Aorta (tissue), 5 donors: Measurements from ENCODE around the gene OVCA2. TPM values are rescaled to one million over a fixed set of nuclear protein-coding genes. Genes with fewer than 3 reads are reported as not detected.

Experiments
- ATAC-seq: fragments of 200-7000 bp; cut with Tn5 transposase; one replicate; pipeline ENCODE4 v1.9.1; 2022; ENCODE audit warnings: moderate library complexity; ENCODE audit not compliant: low FRiP score
- DNase-seq, 2 donors: peaks; one replicate each; pipeline ENCODE4 v3.0.0-alpha.2; 2020
- H3K27ac ChIP-seq, 2 donors: one replicate each; pipeline ENCODE4 v1.5.1; 2013; ENCODE audit warnings: low read length in 2 of 2, mild to moderate bottlenecking in 2 of 2, moderate library complexity in 2 of 2, control low read depth in 1 of 2, inconsistent platforms in 1 of 2, low read depth in 1 of 2
- H3K27me3 ChIP-seq, 2 donors: one replicate each; pipeline ENCODE4 v1.6.1; 2013; ENCODE audit warnings: control low read depth in 1 of 2, low read length in 1 of 2, mild to moderate bottlenecking in 1 of 2, moderate library complexity in 1 of 2; ENCODE audit not compliant: insufficient read depth in 2 of 2, control insufficient read depth in 1 of 2
- H3K36me3 ChIP-seq, 2 donors: one replicate each; pipeline ENCODE4 v1.6.1; 2013; ENCODE audit warnings: control low read depth in 1 of 2, low read length in 1 of 2, mild to moderate bottlenecking in 1 of 2; ENCODE audit not compliant: insufficient read depth in 2 of 2, control insufficient read depth in 1 of 2
- H3K4me1 ChIP-seq, 2 donors: one replicate each; pipeline ENCODE4 v1.6.1; 2013; ENCODE audit warnings: low read length in 2 of 2, control low read depth in 1 of 2, mild to moderate bottlenecking in 1 of 2, moderate library complexity in 1 of 2; ENCODE audit not compliant: insufficient read depth in 2 of 2, control insufficient read depth in 1 of 2
- H3K4me3 ChIP-seq, 2 donors: one replicate each; pipeline ENCODE4 v1.5.1; 2013; ENCODE audit warnings: low read length in 2 of 2, control low read depth in 1 of 2, mild to moderate bottlenecking in 1 of 2
- H3K9me3 ChIP-seq: one replicate; pipeline ENCODE4 v1.6.1; 2013; ENCODE audit warnings: mild to moderate bottlenecking, low read length; ENCODE audit not compliant: control insufficient read depth
- WGBS, 2 donors: extraction: QIAGEN DNeasy Blood & Tissue Kit; methylation state at CpG; one replicate each; pipeline ENCODE4 v1.1.7; 2013; 5-methylcytosine and 5-hydroxymethylcytosine counted together
- intact Hi-C, 2 donors: fragments of 100-400 bp; cut with DNase I; formaldehyde crosslinking; loops; one replicate each; pipeline versions ENCODE4 v1.14.2 to v1.15.0; 2022
- polyA plus RNA-seq, 2 donors: library from polyadenylated mRNA; stranded (reverse); fragments of 200-250 nt; gene quantifications; one replicate each; pipeline ENCODE4 v1.2.3, GENCODE V29; 2013
- total RNA-seq, 2 donors: library from RNA; stranded (reverse); fragmentation: NEBNext Ultra II Directional; extraction: Animal tissue kit (Norgen Biotek cat#: 25700); gene quantifications; one replicate each; pipeline ENCODE4 v1.2.1, GENCODE V29; 2021
- donor health status: healthy with polysubstance abuse.
- donor health status: Bipolar disorder and iron deficiency.
- donor health status: DM: no; HTN: no; CAD: no.
- donor health status: DM: no; HTN: no; CAD: no.
- donor health status: DM: yes; HTN: yes; CAD: no.

Gene OVCA2
- total and polyA plus RNA-seq, 4 donors: 14.2 to 54.0 (median 20.0) TPM

- intact Hi-C loops: no loop called here
- Histone ChIP-seq H3K27me3 (no peaks in the 10 kb centered on the region), H3K4me1 (no peaks in the 10 kb centered on the region), H3K4me3 (no peak overlapping the region), H3K36me3 (no peaks in the 10 kb centered on the region), H3K27ac (no peak overlapping the region), H3K9me3 (no peaks in the 10 kb centered on the region)
- WGBS, 2 donors: 81 to 83% methylated on average over 13 of the region's 13 CpGs
- DNase-seq (peak in 1 of 2 donors; percentile 42), ATAC-seq (no peak)
Measured at GRCh38 chr17:2070241-2071023, 28.6 kb downstream of the OVCA2 start.

DNA sequence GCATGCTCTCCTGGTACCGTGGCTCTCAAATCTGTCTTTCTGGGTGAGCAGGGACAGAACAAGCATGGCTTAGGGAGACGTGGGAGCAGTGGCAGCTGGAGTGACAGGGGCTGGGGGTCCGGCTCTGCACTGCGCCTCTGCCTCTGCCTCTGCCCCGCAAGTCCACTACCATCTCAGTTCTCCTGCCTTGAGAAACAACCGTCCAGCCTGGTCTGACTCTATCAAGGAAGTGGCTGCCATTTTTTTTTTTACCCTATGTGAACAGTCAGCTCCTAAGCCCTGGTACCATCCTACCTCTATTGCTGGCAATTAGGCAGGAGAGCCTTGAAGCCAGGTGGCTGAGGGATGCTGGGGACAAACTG is 29.2 kb downstream of the OVCA2 start:
- Histone ChIP-seq H3K4me3 (no peak overlapping the region), H3K27me3 (no peaks in the 10 kb centered on the region), H3K27ac (no peak overlapping the region), H3K36me3 (no peaks in the 10 kb centered on the region), H3K9me3 (no peaks in the 10 kb centered on the region), H3K4me1 (no peaks in the 10 kb centered on the region)
- DNase-seq (peak in 1 of 2 donors; percentile 36), ATAC-seq (no peak)
- intact Hi-C loops: no loop called here
- WGBS, 2 donors: 86 to 88% methylated on average over 6 of the region's 6 CpGs

DNA sequence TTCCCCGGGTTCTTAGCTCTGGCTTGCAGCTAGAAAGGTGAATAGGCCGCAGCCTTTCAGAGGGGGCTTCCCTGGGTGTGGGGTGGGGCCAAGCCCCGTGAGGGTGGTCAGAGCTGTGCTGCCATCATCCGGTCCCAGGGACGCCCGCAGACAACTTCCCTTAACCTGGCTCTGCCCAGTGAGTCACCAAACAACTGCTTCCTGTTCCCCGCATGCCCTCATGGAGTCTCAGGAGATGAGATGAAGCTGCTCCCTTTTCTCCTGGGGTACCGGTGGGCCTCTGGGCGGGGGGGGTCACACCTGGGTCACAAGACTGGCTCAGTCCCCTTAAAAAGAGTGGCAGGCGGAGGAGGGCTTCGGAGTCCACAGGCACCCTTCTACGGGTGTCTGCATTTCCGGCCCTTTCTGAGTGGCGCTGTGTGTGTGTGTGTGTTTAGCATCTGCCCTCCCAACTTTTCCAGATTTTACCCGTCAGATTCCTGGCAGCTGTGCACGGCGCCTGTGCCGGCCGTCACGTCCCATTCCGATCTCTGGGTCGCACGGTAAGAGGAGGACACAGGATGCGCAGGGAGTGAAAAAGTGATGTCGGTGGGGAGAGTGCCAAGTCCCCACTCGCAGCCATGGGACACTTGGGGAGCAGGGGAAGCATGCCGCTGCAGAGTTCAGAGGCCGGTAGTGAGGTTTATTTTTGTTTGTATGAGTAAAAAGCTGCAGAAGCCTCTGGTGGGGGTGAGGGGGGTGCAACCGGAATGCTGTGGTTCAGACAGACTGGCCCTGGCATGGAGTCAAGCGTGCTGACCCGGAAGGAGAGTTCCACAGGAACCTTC is 29.8 kb downstream of the OVCA2 start:
- no peaks in the 10 kb centered on the region for H3K27me3 ChIP-seq
- ATAC-seq (no peak), DNase-seq (peak in 1 of 2 donors; percentile 47)
- no peak overlapping the region for H3K4me3 ChIP-seq
- intact Hi-C loops: no loop called here
- H3K9me3 ChIP-seq: no peaks in the 10 kb centered on the region
- 78 to 80% methylated on average over 31 of the region's 31 CpGs for WGBS, 2 donors
- H3K4me1 ChIP-seq: no peaks in the 10 kb centered on the region
- no peak overlapping the region for H3K27ac ChIP-seq
- H3K36me3 ChIP-seq: no peaks in the 10 kb centered on the region

DNA sequence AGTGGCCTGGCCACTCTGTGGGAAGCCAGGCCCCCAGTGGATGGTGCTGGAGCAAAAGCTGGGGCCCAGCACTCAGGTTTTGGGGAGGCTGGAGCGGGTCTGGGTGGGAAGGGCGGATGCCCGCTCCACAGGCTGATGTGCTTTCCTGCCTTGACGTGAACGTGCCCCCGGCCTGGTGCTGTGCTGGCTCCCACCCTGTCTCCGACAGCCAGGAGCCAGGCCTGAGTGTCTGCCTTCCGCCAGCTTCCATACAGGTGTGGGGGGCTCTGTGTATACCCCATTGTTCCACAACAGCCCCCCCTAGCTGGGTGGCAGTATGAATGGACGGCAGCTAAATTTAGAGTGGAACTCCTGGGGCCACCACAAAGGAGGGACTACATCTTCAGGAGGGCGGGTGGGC is 33.1 kb downstream of the OVCA2 start:
- intact Hi-C loops: no loop called here
- WGBS, 2 donors: 80 to 84% methylated on average over 10 of the region's 10 CpGs
- Histone ChIP-seq H3K4me1 (no peaks in the 10 kb centered on the region), H3K27me3 (no peaks in the 10 kb centered on the region), H3K36me3 (peaks cover 3% of the 10 kb centered on the region in 2 donors), H3K4me3 (no peak overlapping the region), H3K9me3 (no peaks in the 10 kb centered on the region), H3K27ac (no peak overlapping the region)
- ATAC-seq (no peak), DNase-seq (no peak)

- no peaks in the 10 kb centered on the region for H3K27me3 ChIP-seq
- peak in 1 of 2 donors; percentile 63 for DNase-seq
- no peak overlapping the region for H3K4me3 ChIP-seq
- no peaks in the 10 kb centered on the region for H3K4me1 ChIP-seq
- no peaks in the 10 kb centered on the region for H3K9me3 ChIP-seq
- peak; percentile 64 for ATAC-seq
- intact Hi-C loops: no loop called here
- no peak overlapping the region for H3K27ac ChIP-seq
- WGBS, 2 donors: 82 to 84% methylated on average over 13 of the region's 13 CpGs
- peaks cover 3% of the 10 kb centered on the region in 2 donors for H3K36me3 ChIP-seq
Measured at GRCh38 chr17:2075336-2076086, 33.7 kb downstream of the OVCA2 start.

- Histone ChIP-seq H3K27me3 (no peaks in the 10 kb centered on the region), H3K4me1 (no peaks in the 10 kb centered on the region), H3K36me3 (peaks cover 3 to 7% of the 10 kb centered on the region in 2 donors), H3K27ac (no peak overlapping the region), H3K4me3 (no peak overlapping the region), H3K9me3 (no peaks in the 10 kb centered on the region)
- DNase-seq (no peak), ATAC-seq (no peak)
- 72 to 74% methylated on average over 17 of the region's 17 CpGs for WGBS, 2 donors
- intact Hi-C loops: no loop called here
Measured at GRCh38 chr17:2076087-2076984, 34.5 kb downstream of the OVCA2 start.

- Histone ChIP-seq H3K27ac (no peak overlapping the region), H3K4me3 (no peak overlapping the region), H3K4me1 (no peaks in the 10 kb centered on the region), H3K36me3 (peaks cover 3 to 8% of the 10 kb centered on the region in 2 donors), H3K9me3 (no peaks in the 10 kb centered on the region), H3K27me3 (no peaks in the 10 kb centered on the region)
- ATAC-seq: no peak
- intact Hi-C loops: no loop called here
- WGBS, 2 donors: 76 to 80% methylated on average over 8 of the region's 8 CpGs
- no peak for DNase-seq
Measured at GRCh38 chr17:2077040-2077439, 35.2 kb downstream of the OVCA2 start.

- no peaks in the 10 kb centered on the region for H3K9me3 ChIP-seq
- ATAC-seq (no peak), DNase-seq (peak in 1 of 2 donors; percentile 51)
- 92 to 94% methylated on average over 9 of the region's 9 CpGs for WGBS, 2 donors
- no peak overlapping the region for H3K27ac ChIP-seq
- H3K27me3 ChIP-seq: no peaks in the 10 kb centered on the region
- peaks cover 3 to 8% of the 10 kb centered on the region in 2 donors for H3K36me3 ChIP-seq
- no peaks in the 10 kb centered on the region for H3K4me1 ChIP-seq
- intact Hi-C loops: no loop called here
- no peak overlapping the region for H3K4me3 ChIP-seq
Measured at GRCh38 chr17:2081564-2081963, 39.7 kb downstream of the OVCA2 start.
